ENCODE measurements around the gene OCSTAMP.

GRCh38 chr20:46575937-46576461 is 25.5 kb upstream of the OCSTAMP start:
- TF ChIP-seq CTCF (IDR thresholded peaks at IDR 0.05; ENCODE audit: insufficient read depth, low read depth, low read length): no peak
- no peak for TF ChIP-seq EZH2 (IDR thresholded peaks at IDR 0.05; ENCODE audit: insufficient read depth, low read length)

Measured in astrocyte (in vitro differentiated cells and primary cell).